Progenitor cell of endocrine pancreas (in vitro differentiated cells): ENCODE results near the gene ABCA7. TPM values are rescaled to one million over a fixed set of nuclear protein-coding genes. Genes with fewer than 3 reads are reported as not detected.

Source experiments
- DNase-seq: peaks from one replicate; pipeline ENCODE4 v3.0.0; 2021; ENCODE audit warnings: low spot score; ENCODE audit not compliant: unreplicated experiment
- H3K27ac Mint-ChIP-seq: 2 replicates; pipeline ENCODE4 v1.8.0; 2021; ENCODE audit warnings: mild to moderate bottlenecking, moderate library complexity, mixed read lengths
- H3K27me3 Mint-ChIP-seq: 2 replicates; pipeline ENCODE4 v1.8.0; 2021; ENCODE audit warnings: mixed read lengths
- H3K36me3 Mint-ChIP-seq: 2 replicates; pipeline ENCODE4 v1.8.0; 2022; ENCODE audit warnings: mixed read lengths; ENCODE audit not compliant: insufficient read depth
- H3K4me1 Mint-ChIP-seq: 2 replicates; pipeline ENCODE4 v1.8.0; 2021; ENCODE audit warnings: low read depth, mixed read lengths
- H3K4me3 Mint-ChIP-seq: 2 replicates; pipeline ENCODE4 v1.8.0; 2021; ENCODE audit warnings: low read depth, mild to moderate bottlenecking, moderate library complexity, mixed read lengths
- H3K9me3 Mint-ChIP-seq: 2 replicates; pipeline ENCODE4 v1.8.0; 2021; ENCODE audit warnings: low read depth, mixed read lengths
- CTCF ChIP-seq: fragments of 200-600 bp; sonication (generic); IDR thresholded peaks from one replicate; pipeline ENCODE4 v1.5.0; 2021; ENCODE audit warnings: antibody characterized with exemption, mild to moderate bottlenecking; ENCODE audit not compliant: unreplicated experiment
- total RNA-seq: library from RNA; stranded (reverse); gene quantifications from 2 replicates; pipeline ENCODE4 v1.2.1, GENCODE V29; 2021

ABCA7 gene
- total RNA-seq, 1 donor from 2014 or later = 57.3 TPM

- H3K36me3 Mint-ChIP-seq = no peaks in the 10 kb centered on the region
- peak overlapping the region; percentile 40 for H3K4me3 Mint-ChIP-seq
These were observed 67.1 kb downstream of the ABCA7 start for GRCh38 chr19:1106841-1107660.

GRCh38 chr19:1107661-1108261 is 67.9 kb downstream of the ABCA7 start:
- Mint-ChIP-seq H3K9me3 (no peaks in the 10 kb centered on the region), H3K27ac (no peak overlapping the region), H3K36me3 (no peaks in the 10 kb centered on the region), H3K4me3 (no peak overlapping the region), H3K4me1 (peaks cover 8% of the 10 kb centered on the region), H3K27me3 (no peaks in the 10 kb centered on the region)
- no peak for TF ChIP-seq CTCF
- no peak for DNase-seq

More at GRCh38 chr19:1106841-1107660, 67.1 kb downstream of the ABCA7 start:
- Mint-ChIP-seq H3K4me1 (peaks cover 12% of the 10 kb centered on the region), H3K27me3 (no peaks in the 10 kb centered on the region), H3K9me3 (no peaks in the 10 kb centered on the region), H3K27ac (no peak overlapping the region)
- DNase-seq = no peak
- no peak for TF ChIP-seq CTCF

GRCh38 chr19:1108291-1109031 is 68.6 kb downstream of the ABCA7 start:
- Mint-ChIP-seq H3K9me3 (no peaks in the 10 kb centered on the region), H3K4me1 (peaks cover 6% of the 10 kb centered on the region), H3K4me3 (no peak overlapping the region), H3K27ac (no peak overlapping the region), H3K36me3 (no peaks in the 10 kb centered on the region), H3K27me3 (no peaks in the 10 kb centered on the region)
- DNase-seq = no peak
- TF ChIP-seq CTCF = no peak

- DNase-seq = no peak
- no peaks in the 10 kb centered on the region for H3K9me3 Mint-ChIP-seq
These were observed 69.2 kb downstream of the ABCA7 start for GRCh38 chr19:1109032-1109551.

More at GRCh38 chr19:1109032-1109551, 69.2 kb downstream of the ABCA7 start:
- Mint-ChIP-seq H3K27me3 (no peaks in the 10 kb centered on the region), H3K4me3 (no peak overlapping the region), H3K36me3 (no peaks in the 10 kb centered on the region), H3K4me1 (peaks cover 4% of the 10 kb centered on the region), H3K27ac (no peak overlapping the region)
- no peak for TF ChIP-seq CTCF
